Cerebellar cortex (tissue), 1 donor: Measurements from ENCODE around the gene HBG1.
"Not testable (repeated sequence)": the region's sequence is repeated elsewhere in the genome, so short reads cannot be mapped to it uniquely, and the experiment has no call there.

Source experiments
- DNase-seq: peaks from one replicate; pipeline ENCODE4 v3.0.0-alpha.2; 2015; ENCODE audit warnings: low spot score

HBG1 gene

GRCh38 chr11:5277807-5278382, 28.2 kb upstream of the HBG1 start:
- DNase-seq, result no peak

- DNase-seq, result no peak
These were observed 27.0 kb upstream of the HBG1 start for GRCh38 chr11:5276697-5277096.

GRCh38 chr11:5275369-5276110, 25.9 kb upstream of the HBG1 start:
- no peak for DNase-seq

GRCh38 chr11:5274395-5274794, 24.7 kb upstream of the HBG1 start:
- DNase-seq, result no peak

- no peak for DNase-seq
These were observed 22.8 kb upstream of the HBG1 start for GRCh38 chr11:5272395-5273017.

- DNase-seq, result no peak
These were observed 20.1 kb upstream of the HBG1 start, which contains the start of gene HBE1 for GRCh38 chr11:5269715-5270147. Gene HBE1 (minus strand): TSS chr11:5269945. CDS start chr11:5269890, 55 bp downstream.

GRCh38 chr11:5267033-5267563, 17.4 kb upstream of the HBG1 start:
- DNase-seq, result no peak

GRCh38 chr11:5266609-5267008, 17.0 kb upstream of the HBG1 start:
- no peak for DNase-seq

GRCh38 chr11:5265832-5266231, 16.2 kb upstream of the HBG1 start:
- DNase-seq, result no peak

GRCh38 chr11:5258543-5259262, 9.0 kb upstream of the HBG1 start:
- no peak for DNase-seq

- DNase-seq, result no peak
These were observed 7.6 kb upstream of the HBG1 start for GRCh38 chr11:5257296-5257695.

- not testable (repeated sequence) for DNase-seq
These were observed 5.2 kb upstream of the HBG1 start, which contains the start of gene HBG2 for GRCh38 chr11:5254646-5255413. Gene HBG2 (minus strand): TSS chr11:5254781. CDS start chr11:5254728, 53 bp downstream.

- not testable (repeated sequence) for DNase-seq
These were observed 4.4 kb upstream of the HBG1 start for GRCh38 chr11:5254023-5254422.

GRCh38 chr11:5253440-5253839, 3.8 kb upstream of the HBG1 start:
- not testable (repeated sequence) for DNase-seq

GRCh38 chr11:5252919-5253265, 3.2 kb upstream of the HBG1 start:
- no peak for DNase-seq

GRCh38 chr11:5252192-5252918, 2.7 kb upstream of the HBG1 start:
- DNase-seq, result no peak

GRCh38 chr11:5251746-5252145, 2.1 kb upstream of the HBG1 start:
- DNase-seq, result no peak

GRCh38 chr11:5250543-5251204, 1.0 kb upstream of the HBG1 start:
- DNase-seq, result no peak

- DNase-seq, result not testable (repeated sequence)
These were observed 1.2 kb downstream of the HBG1 start for GRCh38 chr11:5248498-5248897.

- no peak for DNase-seq
These were observed 2.0 kb downstream of the HBG1 start for GRCh38 chr11:5247472-5248192.
